ENCODE measurements around the gene ATOH7.
"Not testable (repeated sequence)": the region's sequence is repeated elsewhere in the genome, so short reads cannot be mapped to it uniquely, and the experiment has no call there.

The ATOH7 gene

DNA sequence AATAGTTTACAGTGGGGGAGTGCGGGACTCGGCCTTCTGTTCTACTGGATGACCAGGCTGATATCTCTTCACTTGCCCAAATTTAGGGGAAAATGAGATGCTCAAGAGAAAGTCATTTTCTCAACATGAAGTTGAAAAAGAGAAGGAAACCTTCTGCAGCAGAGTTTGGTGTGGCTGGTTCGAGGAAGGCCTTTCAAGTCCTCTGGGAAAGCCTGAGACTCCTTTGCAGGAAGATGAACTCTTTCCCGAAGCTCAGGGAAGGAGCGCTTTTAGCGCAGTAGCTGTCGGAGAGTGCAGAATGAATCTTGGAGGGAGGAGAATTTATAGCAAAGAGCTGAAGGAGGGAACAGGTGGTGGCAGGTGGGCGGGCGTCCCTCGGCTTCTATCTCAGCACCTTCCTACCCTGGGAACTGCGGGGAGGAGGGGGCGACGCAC, at the start of gene ATOH7:
Gene ATOH7 (minus strand): TSS at position 297 of the 435 bp plus-strand sequence. CDS start 436 bp downstream, outside the sequence.
- DNase-seq = no peak

GRCh38 chr10:68280758-68281157, 48.8 kb upstream of the ATOH7 start:
- DNase-seq = no peak

GRCh38 chr10:68278906-68279753, 47.2 kb upstream of the ATOH7 start:
- not testable (repeated sequence) for DNase-seq

DNA sequence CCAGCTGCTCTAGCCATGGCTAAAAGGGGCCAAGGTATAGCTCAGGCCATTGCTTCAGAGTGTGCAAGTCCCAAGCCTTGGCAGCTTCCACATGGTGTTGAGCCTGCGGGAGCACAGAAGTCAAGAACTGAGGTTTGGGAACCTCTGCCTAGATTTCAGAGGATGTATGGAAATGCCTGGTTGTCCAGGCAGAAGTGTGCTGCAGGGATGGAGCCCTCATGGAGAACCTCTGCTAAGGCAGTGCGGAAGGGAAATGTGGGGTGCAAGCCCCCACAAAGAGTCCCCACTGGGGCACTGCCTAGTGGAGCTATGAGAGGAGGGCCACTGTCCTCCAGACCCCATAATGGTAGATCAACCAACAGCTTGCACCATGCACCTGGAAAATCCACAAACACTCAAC, 45.9 kb upstream of the ATOH7 start:
- not testable (repeated sequence) for DNase-seq

DNA sequence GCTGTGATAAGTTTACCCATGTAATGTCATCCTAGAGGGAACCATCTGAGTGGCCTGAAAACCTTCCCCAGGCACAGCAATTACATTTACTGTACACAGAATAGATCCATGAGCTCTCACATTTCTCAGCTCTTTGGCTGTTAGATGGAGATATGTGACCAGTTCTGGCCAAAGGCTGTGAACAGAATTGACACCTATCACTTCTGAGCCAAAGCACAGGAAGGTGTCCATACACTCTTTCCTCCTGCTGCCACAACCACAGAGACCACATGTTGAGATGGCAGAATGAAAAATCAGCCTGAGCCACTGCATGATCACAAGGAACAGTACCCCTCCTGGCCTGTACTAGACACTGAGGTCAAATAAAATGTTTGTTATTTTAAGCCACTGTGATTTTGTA, 44.3 kb upstream of the ATOH7 start:
- DNase-seq = no peak

DNA sequence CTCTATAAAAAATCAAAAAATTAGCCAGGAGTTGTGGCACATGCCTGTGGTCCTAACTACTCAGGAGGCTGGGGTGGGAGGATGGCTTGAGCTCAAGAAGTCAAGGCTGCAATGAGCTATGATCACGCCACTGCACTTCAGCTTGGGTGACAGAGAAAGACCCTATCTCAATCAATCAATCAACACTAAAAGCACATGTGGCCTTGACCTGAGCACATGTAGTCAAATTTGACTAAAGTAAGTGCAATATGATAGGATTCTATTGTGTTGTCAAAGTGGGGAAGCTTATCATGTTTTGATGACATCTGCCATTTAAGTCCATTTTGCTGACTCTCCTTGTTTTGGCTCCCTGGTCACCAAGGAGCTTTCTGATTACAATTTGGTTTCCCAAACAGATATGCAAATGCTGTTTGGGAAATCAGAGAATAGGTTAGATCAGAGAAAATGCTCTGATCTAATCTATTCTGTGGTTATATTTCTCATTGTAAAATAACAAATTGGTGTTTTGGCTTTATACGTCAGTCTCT, 43.8 kb upstream of the ATOH7 start:
- no peak for DNase-seq

DNA sequence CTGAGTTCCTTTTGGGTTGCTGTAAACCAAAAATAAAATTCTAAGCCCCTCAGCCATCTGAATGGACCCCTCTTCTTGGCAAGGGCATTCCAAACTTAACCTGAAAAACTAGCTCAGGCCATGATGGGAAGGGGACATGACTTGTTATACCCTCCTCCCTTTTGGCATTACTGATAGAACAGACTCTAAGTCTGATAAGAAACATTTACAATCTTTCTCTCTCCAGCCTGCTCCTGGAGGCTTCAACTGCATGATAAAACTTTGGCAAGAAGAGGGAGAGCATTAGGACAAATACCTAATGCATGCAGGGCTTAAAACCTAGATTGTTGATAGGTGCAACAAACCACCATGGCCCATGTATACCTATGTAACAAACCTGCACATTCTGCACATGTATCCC, 40.9 kb upstream of the ATOH7 start:
- no peak for DNase-seq

- no peak for DNase-seq
Measured at GRCh38 chr10:68271196-68271882, 39.4 kb upstream of the ATOH7 start.

- no peak for DNase-seq
Measured at GRCh38 chr10:68269562-68270290, 37.8 kb upstream of the ATOH7 start.

GRCh38 chr10:68261132-68261856, 29.4 kb upstream of the ATOH7 start:
- DNase-seq = no peak

- no peak for DNase-seq
Measured at GRCh38 chr10:68253346-68253745, 21.4 kb upstream of the ATOH7 start.

GRCh38 chr10:68251625-68252495, 19.9 kb upstream of the ATOH7 start:
- DNase-seq = peak; percentile 19 to 23

DNA sequence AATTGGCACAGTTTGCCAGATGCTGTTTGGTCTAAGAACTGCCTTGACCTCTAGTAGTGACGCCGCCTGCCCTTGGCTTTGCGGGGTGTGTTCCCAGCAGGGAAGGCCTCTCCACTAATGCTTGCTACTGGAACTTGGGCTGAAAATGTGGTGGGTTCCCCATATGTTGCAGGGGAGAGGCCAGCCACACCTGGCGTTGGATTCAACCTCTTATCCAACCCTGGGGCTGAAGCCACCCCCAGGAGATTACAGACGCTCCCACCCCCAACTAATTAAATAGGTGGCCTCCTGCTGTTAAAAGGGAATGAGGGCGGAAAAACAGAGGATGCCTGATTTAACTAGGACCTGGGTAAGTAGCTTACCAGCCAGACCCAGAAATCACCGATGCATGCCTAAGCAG, 19.2 kb upstream of the ATOH7 start:
- DNase-seq = no peak

- DNase-seq = no peak
Measured at GRCh38 chr10:68249297-68249696, 17.4 kb upstream of the ATOH7 start.

DNA sequence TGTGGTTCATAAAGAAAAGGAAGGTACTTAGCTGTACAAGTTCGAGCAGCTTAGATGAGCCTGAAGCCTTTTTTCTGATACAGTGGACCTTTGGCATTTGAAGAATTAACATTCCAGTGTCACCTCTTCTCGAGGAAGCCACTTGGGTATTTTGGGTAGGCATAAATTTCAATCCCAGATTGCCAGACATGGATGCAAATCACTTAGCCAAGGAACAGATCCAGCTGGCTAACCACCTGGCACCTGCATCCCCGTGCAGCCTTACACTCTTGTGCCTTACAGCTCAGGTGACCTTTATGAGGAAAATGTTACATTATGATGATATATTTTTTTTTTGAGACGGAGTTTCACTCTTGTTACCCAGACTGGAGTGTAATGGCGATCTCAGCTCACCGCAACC, 16.0 kb upstream of the ATOH7 start:
- DNase-seq = no peak

- not testable (repeated sequence) for DNase-seq
Measured at GRCh38 chr10:68246397-68246796, 14.5 kb upstream of the ATOH7 start.

- DNase-seq = no peak
Measured at GRCh38 chr10:68242051-68242450, 10.1 kb upstream of the ATOH7 start.

GRCh38 chr10:68239596-68240150, 7.8 kb upstream of the ATOH7 start:
- DNase-seq = no peak

- DNase-seq = no peak
Measured at GRCh38 chr10:68239069-68239468, 7.2 kb upstream of the ATOH7 start.

DNA sequence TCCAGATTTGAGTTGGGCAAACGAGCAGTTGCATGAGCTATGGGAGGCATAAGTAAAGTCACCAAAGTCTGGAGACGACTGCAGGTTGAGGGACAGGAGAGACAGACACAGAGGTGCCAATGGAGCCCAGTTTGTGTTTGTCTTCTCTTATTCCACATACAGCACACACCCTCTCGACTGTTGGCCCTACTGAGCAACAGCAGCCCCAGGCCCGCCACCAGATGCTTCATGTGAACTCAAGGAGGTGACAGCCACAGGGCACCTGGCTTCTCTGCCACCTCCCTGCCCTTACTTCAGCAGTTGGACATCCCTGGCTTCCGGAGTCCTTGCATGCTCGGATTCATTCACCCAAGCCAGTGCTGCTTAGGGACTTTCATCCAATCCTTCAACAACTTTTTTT, 6.5 kb upstream of the ATOH7 start:
- DNase-seq = no peak

DNA sequence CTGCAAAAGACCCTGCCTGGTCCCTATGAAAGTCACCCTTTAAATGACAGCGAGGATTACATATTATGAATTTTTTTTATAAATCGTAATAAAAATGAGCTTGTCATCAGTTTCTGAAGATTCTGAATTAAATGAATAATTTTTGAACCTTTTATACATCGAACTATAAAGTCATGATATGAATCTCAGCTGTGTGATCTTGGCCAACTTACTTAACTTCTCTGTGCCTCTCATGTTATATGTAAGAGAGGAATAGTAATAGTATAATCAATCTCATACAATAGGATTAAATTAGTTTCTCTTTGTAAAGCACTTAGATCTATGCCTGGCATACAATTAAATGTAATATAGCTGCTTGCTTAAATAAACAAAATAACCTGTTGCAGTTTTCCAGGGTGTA, 5.3 kb upstream of the ATOH7 start:
- DNase-seq = no peak
